ENCODE data around the gene C1orf53. TPM values are rescaled to one million over a fixed set of nuclear protein-coding genes. Genes with fewer than 3 reads are reported as not detected.

Gene C1orf53
- total and polyA plus RNA-seq, 2 of the 13 experiments (the other 11 are each of a cell fraction or from before 2014, with no cell fraction given) = 5.8 to 10.1 TPM

DNA sequence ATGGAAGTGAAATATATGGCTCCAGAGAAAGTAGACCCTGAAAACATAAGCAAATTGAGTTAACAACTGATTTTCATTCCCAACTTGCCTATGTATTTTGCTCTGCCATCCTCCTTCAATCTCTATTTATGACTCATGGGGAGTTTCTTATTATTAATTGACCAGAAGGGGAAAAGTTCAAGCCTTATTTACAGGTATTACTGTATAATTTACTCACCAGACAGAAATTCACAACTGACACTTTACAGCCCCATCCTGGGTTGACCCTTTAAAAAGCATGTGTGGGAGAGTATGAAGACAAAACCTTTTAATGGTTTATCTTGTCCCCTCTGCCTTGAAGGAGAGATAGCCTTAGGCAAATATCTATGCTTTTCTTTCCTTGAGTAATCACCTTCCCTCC, 39.8 kb upstream of the C1orf53 start (continued):
- TF ChIP-seq ZBTB40 (IDR thresholded peaks at IDR 0.05) = no peak
- no peak for TF ChIP-seq ZBTB40 (CRISPR knock-in tag; IDR thresholded peaks at IDR 0.05)

GRCh38 chr1:197865809-197866208, 36.6 kb upstream of the C1orf53 start:
- DNase-seq (ENCODE audit: low spot score) (no peak), FAIRE-seq (no peak), ATAC-seq (no peak)
- no peak overlapping the region for H3K9ac ChIP-seq (ENCODE audit: insufficient read depth, low read depth, low read length)
- WGBS (ENCODE audit: low lambda C conversion rate) = 47% methylated on average over 2 of the region's 2 CpGs
- no peaks in the 10 kb centered on the region for H4K20me1 ChIP-seq (ENCODE audit: insufficient read depth, low read length)
- no TSS peak for BruUV-seq (replicated peaks)
- H3K4me1 ChIP-seq (ENCODE audit: insufficient read depth, low read length) = no peaks in the 10 kb centered on the region
- in situ Hi-C loops (cut with HindIII; ENCODE audit: extremely low pct_ligation_motif_present, low pct_unique_long_range_greater_than_20kb) = loop anchor here (5.0 kb wide), 1 partner anchor 249 kb away; no protein-coding TSS in a partner anchor
- intact Hi-C loops (cut with micrococcal nuclease; ENCODE audit: unreplicated experiment) = loop anchor here (10.0 kb wide), 1 partner anchor 91 kb away; the partner anchor contains the start of gene DENND1B
- H3K9me3 ChIP-seq (ENCODE audit: low read length) = no peaks in the 10 kb centered on the region
- no peaks in the 10 kb centered on the region for H3K79me2 ChIP-seq (ENCODE audit: insufficient read depth, low read length)
- no peak for TF ChIP-seq SKI (IDR thresholded peaks at IDR 0.05; ENCODE audit: partially characterized antibody)
- TF ChIP-seq TCF7 (IDR thresholded peaks at IDR 0.05; ENCODE audit: low read depth) = no peak
- no peak for TF ChIP-seq ZNF441 (CRISPR knock-in tag; IDR thresholded peaks at IDR 0.05; ENCODE audit: borderline replicate concordance)
- no peak for TF ChIP-seq AKAP8 (CRISPR knock-in tag; IDR thresholded peaks at IDR 0.05)
- ChIA-PET CTCF (ENCODE audit: low intra/inter-chr PET ratio, low total read pairs) (no interaction called here), POLR2A (no interaction called here)
- H3K27ac ChIP-seq (ENCODE audit: extremely low read length, insufficient read depth, low read length) = no peak overlapping the region
- no peaks in the 10 kb centered on the region for H3K36me3 ChIP-seq (replicated peaks in 1 of 2; ENCODE audit: control insufficient read depth in 1 of 2, insufficient read depth in 2 of 2, low read length in 2 of 2)
- no peaks in the 10 kb centered on the region for H3K27me3 ChIP-seq (ENCODE audit: control insufficient read depth in 1 of 2, insufficient read depth in 2 of 2, low read length in 2 of 2)
- no peak overlapping the region for H3K4me3 ChIP-seq (replicated peaks in 1 of 3; ENCODE audit: insufficient read depth in 1 of 3, low read depth in 2 of 3, low read length in 3 of 3)
- H2AFZ ChIP-seq (ENCODE audit: low read length) = no peak overlapping the region
- no peak overlapping the region for H3K4me2 ChIP-seq (ENCODE audit: low read depth, low read length)

All from HepG2 (cell line).